ENCODE measurements around the gene ITGA7.

GRCh38 chr12:55693323-55694187, 14.1 kb downstream of the ITGA7 start:
- TF ChIP-seq CTCF (IDR thresholded peaks at IDR 0.05 in 4 of 5, conservative IDR thresholded peaks at IDR 0.05 in 1 of 5) = no peak
- no peak for TF ChIP-seq POLR2A (IDR thresholded peaks at IDR 0.05)
